DMS153 treated with DMSO at 0.1 percent for 48 hours (cell line): ENCODE results near the gene CXorf49B.
"Not testable (repeated sequence)": the region's sequence is repeated elsewhere in the genome, so short reads cannot be mapped to it uniquely, and the experiment has no call there.

Experiments
- DNase-seq: peaks from one replicate; lab custom pipeline; 2025; ENCODE audit not compliant: unreplicated experiment; lab: John Stamatoyannopoulos, UW

The CXorf49B gene

DNA sequence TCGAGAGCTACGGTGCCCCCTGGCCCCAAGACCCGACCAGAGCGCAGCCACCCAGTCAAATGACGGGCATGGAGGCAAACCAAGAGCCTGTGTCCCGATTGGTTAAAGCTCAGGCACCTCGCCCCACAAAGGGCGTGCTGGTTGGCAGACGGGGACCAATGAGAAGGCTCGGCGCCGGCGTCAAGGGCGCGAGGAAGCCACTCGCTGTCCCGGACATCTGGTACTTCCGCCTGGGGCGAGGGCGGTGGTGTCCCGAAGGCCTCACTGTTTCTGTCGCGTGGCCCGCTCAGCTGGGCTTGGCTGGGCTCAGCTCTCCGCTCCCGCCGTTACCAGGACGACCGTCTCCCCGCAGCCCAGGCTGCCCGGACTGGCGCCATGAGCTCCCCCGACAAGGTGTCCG is at the start of gene CXorf49B:
Gene CXorf49B, plus strand, starts transcription at position 301 of the 400 bp plus-strand sequence. Its CDS starts 75 bp downstream, at position 376.
- not testable (repeated sequence) for DNase-seq

DNA sequence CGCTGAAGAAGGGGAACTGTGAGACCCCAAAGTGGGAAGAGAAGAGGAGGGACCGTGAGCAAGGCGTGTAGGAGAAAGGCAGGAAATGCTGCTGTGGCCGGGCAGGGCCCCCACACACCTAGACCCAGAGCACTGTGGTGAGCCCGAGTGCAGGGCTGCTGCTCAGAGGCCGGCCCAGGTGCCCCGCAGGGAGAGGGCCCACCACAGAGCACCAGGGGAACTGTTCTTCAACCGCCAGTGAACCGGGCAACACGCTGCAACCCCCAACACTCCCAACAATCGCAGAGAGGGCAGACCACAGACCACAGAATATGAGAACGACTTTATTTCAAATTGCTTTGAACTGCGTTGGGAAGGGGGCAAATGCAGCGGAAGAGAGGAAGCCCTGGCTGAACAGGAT is 49.1 kb upstream of the CXorf49B start:
- DNase-seq: not testable (repeated sequence)

GRCh38 chrX:71715551-71715950 is 47.6 kb upstream of the CXorf49B start:
- DNase-seq: not testable (repeated sequence)

DNA sequence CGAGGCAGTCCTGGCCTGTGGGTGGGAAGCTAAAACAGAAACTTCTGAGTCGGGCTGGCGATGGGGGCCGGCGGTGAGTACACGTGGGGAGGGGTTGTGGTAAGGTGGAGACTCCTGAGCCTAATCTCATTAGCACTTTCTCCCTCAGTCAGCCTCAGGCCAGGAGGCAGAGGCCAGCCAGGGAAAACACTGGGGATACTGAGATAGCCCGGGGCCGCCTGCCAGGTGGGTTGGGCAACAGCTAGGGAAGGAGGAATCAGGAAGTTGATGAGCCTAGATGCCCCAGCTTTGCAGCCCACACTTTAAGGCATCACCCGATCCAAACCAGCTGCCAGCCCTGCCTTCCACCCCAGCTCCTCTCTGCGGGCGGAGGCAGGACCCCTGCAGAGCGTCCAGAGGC is 46.8 kb upstream of the CXorf49B start:
- not testable (repeated sequence) for DNase-seq

- DNase-seq: not testable (repeated sequence)
Observed at GRCh38 chrX:71718185-71718584, 45.0 kb upstream of the CXorf49B start, which contains the start of gene CXorf49. Gene CXorf49 (minus strand): TSS chrX:71718285. CDS start chrX:71718151, 134 bp downstream.

- not testable (repeated sequence) for DNase-seq
Observed at GRCh38 chrX:71719195-71719594, 44.0 kb upstream of the CXorf49B start.

- not testable (repeated sequence) for DNase-seq
Observed at GRCh38 chrX:71720289-71720886, 42.8 kb upstream of the CXorf49B start.

DNA sequence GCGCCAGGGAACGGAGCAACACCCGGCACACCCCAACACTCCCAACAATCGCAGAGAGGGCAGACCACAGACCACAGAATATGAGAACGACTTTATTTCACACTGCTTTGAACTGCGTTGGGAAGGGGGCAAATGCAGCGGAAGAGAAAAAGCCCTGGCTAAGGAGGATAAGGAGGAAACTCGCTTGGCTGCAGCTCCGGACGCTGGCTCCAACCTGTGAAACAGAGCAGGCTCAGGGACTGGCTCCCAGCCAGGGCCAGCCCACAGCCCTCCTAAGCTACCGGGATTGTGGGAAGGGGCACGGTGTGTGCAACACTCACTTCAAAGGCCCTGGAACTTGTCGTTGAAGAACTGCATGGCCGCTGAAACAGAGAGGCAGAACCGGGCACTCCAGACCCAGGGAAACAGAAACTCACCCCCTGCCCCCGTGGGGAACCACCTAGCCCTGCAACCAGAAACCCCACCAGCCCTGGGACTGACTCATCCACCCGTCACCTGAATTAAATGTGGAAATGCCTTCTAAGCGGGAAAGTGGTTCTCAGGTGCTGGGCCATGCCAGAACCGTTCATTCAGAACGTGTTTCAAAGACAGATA is 2.4 kb upstream of the CXorf49B start:
- DNase-seq: not testable (repeated sequence)

- not testable (repeated sequence) for DNase-seq
Observed at GRCh38 chrX:71764832-71765231, 1.7 kb downstream of the CXorf49B start.

- DNase-seq: not testable (repeated sequence)
Observed at GRCh38 chrX:71765613-71766012, 2.5 kb downstream of the CXorf49B start.

DNA sequence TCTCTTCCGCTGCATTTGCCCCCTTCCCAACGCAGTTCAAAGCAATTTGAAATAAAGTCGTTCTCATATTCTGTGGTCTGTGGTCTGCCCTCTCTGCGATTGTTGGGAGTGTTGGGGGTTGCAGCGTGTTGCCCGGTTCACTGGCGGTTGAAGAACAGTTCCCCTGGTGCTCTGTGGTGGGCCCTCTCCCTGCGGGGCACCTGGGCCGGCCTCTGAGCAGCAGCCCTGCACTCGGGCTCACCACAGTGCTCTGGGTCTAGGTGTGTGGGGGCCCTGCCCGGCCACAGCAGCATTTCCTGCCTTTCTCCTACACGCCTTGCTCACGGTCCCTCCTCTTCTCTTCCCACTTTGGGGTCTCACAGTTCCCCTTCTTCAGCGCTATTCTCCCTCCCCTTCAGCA is 4.0 kb downstream of the CXorf49B start:
- not testable (repeated sequence) for DNase-seq

GRCh38 chrX:71778322-71778721 is 15.2 kb downstream of the CXorf49B start:
- not testable (repeated sequence) for DNase-seq

DNA sequence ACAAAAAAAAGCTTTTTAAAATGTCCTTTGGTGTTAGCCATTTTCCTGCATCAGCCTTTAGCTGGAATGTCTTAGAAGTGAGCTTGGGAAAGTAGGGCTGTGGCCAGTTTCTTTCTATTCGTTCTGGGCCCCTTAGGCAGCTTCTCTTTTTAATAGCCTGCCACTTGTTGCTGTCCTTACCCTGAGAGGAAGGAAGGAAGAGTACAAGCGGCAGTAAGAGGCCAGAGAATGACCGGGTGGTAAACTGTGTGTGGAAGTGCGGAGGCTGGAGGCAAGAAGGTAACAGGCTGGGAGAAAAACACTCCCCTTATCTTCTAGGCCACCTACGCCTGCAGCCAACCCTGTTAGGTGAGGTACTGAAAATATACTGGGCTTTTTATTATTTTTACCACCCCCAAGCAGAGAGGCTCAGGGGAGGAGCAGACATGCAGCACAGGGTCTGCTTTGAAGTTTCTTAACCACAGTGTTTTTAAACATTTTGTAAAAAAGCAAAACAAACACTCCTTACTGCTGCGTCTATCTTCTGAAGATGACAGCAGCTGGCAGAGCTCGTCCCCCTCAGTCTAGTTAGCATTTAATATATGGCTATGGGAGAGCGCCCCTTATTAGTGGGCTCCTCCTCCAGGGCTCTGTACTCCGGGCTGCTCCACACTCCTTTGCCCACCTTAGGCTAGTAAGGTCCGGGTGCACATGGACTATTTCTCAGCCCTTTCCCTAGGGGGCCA is 19.2 kb downstream of the CXorf49B start:
- DNase-seq: not testable (repeated sequence)

DNA sequence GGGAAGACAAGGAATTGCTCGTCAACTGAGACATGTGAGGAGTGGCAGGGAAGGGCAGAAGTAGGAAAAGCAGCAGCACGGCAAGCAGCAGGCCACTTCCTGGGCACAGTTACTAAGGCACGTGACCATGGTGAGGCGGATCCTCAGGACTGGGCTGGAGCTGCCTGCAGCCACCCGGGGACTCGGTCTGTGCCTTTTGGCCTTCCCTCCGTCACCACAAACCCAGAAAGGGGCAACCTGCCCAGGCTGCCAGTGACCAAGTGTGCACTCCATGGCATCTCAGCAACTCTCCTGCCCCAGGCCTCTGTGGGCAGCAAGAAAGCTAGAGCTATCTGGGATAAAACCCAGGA is 19.8 kb downstream of the CXorf49B start:
- DNase-seq: not testable (repeated sequence)

GRCh38 chrX:71783569-71784347 is 20.6 kb downstream of the CXorf49B start:
- DNase-seq: not testable (repeated sequence)

DNA sequence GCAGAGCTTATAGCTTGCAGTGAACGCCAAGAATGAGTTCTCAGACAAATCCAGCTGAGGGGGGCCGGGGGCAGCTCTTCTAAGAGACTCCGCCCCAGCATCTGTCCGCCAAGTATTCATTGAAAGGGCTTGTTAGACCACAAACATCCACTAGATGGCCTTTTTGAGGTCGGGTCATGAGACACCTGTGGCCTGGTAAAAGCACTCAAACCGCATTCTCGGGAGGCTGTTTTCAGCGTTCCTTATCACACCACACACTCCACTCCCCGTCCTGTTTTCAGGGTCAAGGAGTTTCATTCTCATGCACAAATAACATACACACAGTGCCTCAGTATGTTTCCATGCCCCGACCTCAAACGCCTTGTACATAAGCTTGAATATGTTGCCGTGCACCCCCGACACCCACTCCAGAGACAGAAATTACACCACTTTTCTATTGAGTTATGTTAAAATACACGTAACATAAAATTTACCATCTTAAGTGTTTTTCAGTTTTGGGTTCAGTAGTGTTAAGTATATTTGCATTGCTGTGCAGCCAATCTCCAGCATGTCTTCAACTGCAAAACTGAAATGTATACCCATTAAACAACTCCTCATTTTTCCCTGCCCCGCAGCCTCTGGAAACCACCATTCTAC is 21.3 kb downstream of the CXorf49B start:
- DNase-seq: not testable (repeated sequence)

DNA sequence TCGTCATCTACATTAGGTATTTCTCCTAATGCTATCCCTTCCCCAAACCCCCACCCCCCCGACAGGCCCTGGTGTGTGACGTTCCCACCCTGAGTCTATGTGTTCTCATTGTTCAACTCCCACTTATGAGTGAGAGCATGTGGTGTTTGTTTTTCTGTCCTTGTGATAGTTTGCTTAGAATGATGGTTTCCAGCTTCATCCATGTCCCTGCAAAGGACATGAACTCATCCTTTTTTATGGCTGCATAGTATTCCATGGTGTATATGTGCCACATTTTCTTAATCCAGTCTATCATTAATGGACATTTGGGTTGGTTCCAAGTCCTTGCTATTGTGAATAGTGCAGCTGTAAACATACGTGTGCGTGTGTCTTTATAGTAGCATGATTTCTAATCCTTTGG is 43.3 kb downstream of the CXorf49B start:
- DNase-seq: not testable (repeated sequence)

DNA sequence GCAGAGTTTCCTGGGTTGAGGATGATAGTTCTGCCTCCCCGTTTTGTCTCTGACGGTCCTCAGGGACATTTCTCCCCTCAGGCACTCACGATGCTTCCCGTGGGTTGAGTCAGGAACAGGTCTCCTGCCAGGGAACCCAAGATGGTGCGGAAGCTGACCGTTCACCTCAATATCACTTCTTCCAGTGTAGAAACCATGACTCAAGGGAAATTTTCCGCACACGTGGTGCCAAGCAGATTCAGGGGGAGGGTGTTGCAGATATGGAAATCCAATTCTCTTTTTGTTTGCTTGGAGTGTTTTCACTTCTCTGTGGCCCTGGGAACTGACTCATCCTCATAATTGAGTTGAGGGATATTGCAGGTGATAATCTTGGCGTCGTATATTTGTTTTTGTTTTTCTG is 46.7 kb downstream of the CXorf49B start:
- no peak for DNase-seq

DNA sequence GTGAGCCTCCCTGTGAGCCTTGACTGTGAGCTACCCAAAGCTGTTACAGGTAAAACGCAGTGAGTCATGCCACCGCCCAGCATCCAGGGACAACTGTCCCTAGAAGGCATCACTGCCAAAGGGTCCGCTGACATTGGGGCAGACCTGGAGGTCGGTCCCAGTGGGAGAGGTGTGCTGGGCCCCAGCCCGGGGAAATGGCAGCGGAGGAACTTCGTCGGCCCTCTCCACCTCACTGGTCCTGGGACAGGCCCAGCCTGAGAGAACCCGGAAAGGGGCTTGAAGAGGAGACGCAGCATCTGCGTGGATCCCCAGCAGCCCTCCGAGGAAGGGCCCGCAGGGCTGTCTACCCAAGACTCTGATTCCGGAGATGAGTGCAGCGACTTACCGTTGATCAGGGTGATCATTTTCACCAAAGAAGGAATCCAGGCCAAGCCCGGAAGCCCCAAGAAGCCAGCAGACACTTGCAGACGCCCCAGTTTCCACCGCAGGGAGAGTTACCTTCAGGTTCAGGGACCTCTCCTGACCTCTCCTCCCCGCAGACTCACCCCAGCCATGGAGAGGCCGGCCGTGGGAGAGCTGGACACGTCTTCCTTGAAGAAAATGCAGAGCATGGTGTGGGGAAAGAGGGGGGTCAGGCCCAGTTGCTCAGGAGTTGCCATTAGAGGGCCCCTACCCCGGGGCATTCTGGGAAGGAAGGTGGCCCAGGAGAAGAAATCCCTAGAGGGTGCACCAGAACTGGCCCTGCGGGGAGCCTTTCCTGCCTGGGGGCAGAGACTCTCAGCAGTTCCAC is 51.2 kb downstream of the CXorf49B start:
- DNase-seq: no peak
